Neutrophil (primary cell): Measurements from ENCODE around the gene MRM3.

ENCODE experiments used
- H3K27ac ChIP-seq: fragments of 200-600 bp; sonication (generic); 2 replicates; pipeline ENCODE4 v1.5.1; 2016; ENCODE audit warnings: mild to moderate bottlenecking, moderate library complexity
- H3K27me3 ChIP-seq: fragments of 200-600 bp; sonication (generic); 2 replicates; pipeline ENCODE4 v1.6.0; 2016; ENCODE audit warnings: mild to moderate bottlenecking
- H3K36me3 ChIP-seq: fragments of 200-600 bp; sonication (generic); 2 replicates; pipeline ENCODE4 v1.5.1; 2017
- H3K4me1 ChIP-seq, 2 experiments: fragments of 200-600 bp in 1 of 2; sonication (generic) in 1 of 2; 1 replicate in 1 of 2; 2 replicates in 1 of 2; pipeline versions ENCODE4 v1.5.1 to v1.6.1; 2013 to 2016; ENCODE audit warnings: low read depth in 1 of 2, low read length in 1 of 2, mild to moderate bottlenecking in 1 of 2, moderate library complexity in 1 of 2; ENCODE audit not compliant: control insufficient read depth in 1 of 2, insufficient read depth in 1 of 2
- H3K4me3 ChIP-seq, 2 experiments: fragments of 200-600 bp in 1 of 2; sonication (generic) in 1 of 2; 1 replicate in 1 of 2; 2 replicates in 1 of 2; pipeline ENCODE4 v1.5.1; 2013 to 2016; ENCODE audit warnings: low read depth in 1 of 2, low read length in 1 of 2, mild to moderate bottlenecking in 1 of 2, moderate library complexity in 1 of 2
- H3K9me3 ChIP-seq: fragments of 200-600 bp; sonication (generic); 2 replicates; pipeline ENCODE4 v1.5.1; 2016
- CTCF ChIP-seq: fragments of 200-600 bp; sonication (generic); IDR thresholded peaks from 2 replicates; pipeline ENCODE4 v1.5.1; 2016; ENCODE audit warnings: antibody characterized with exemption

Gene MRM3

GRCh38 chr17:767076-767475, 15.1 kb upstream of the MRM3 start:
- H3K27ac ChIP-seq, result no peak overlapping the region
- no peaks in the 10 kb centered on the region for H3K27me3 ChIP-seq
- H3K36me3 ChIP-seq, result peaks cover 59% of the 10 kb centered on the region
- no peaks in the 10 kb centered on the region for H3K4me1 ChIP-seq
- no peak for TF ChIP-seq CTCF
- H3K4me3 ChIP-seq, result no peak overlapping the region
- H3K9me3 ChIP-seq, result no peaks in the 10 kb centered on the region

GRCh38 chr17:773016-773415, 9.1 kb upstream of the MRM3 start:
- Histone ChIP-seq H3K27ac (no peak overlapping the region), H3K9me3 (no peaks in the 10 kb centered on the region), H3K36me3 (peaks cover 77% of the 10 kb centered on the region), H3K4me3 (no peak overlapping the region), H3K27me3 (no peaks in the 10 kb centered on the region), H3K4me1 (peaks cover 0 to 3% of the 10 kb centered on the region in 2 experiments)
- no peak for TF ChIP-seq CTCF

GRCh38 chr17:773467-774312, 8.5 kb upstream of the MRM3 start:
- peaks cover 84% of the 10 kb centered on the region for H3K36me3 ChIP-seq
- peaks cover 0 to 3% of the 10 kb centered on the region in 2 experiments for H3K4me1 ChIP-seq
- no peaks in the 10 kb centered on the region for H3K27me3 ChIP-seq
- H3K27ac ChIP-seq, result no peak overlapping the region
- TF ChIP-seq CTCF, result no peak
- H3K9me3 ChIP-seq, result no peaks in the 10 kb centered on the region
- no peak overlapping the region for H3K4me3 ChIP-seq

GRCh38 chr17:774313-774584, 7.9 kb upstream of the MRM3 start:
- Histone ChIP-seq H3K9me3 (no peaks in the 10 kb centered on the region), H3K27ac (no peak overlapping the region), H3K4me1 (peaks cover 0 to 3% of the 10 kb centered on the region in 2 experiments), H3K36me3 (peaks cover 80% of the 10 kb centered on the region), H3K4me3 (no peak overlapping the region), H3K27me3 (no peaks in the 10 kb centered on the region)
- no peak for TF ChIP-seq CTCF

GRCh38 chr17:778096-778495, 4.1 kb upstream of the MRM3 start:
- Histone ChIP-seq H3K36me3 (peaks cover 53% of the 10 kb centered on the region), H3K27me3 (no peaks in the 10 kb centered on the region), H3K27ac (no peak overlapping the region), H3K9me3 (no peaks in the 10 kb centered on the region), H3K4me1 (peaks cover 11 to 21% of the 10 kb centered on the region in 2 experiments), H3K4me3 (no peak overlapping the region)
- no peak for TF ChIP-seq CTCF
